HT-29 (cell line): Measurements from ENCODE around the gene MFRP. TPM values are rescaled to one million over a fixed set of nuclear protein-coding genes. Genes with fewer than 3 reads are reported as not detected.

Experiments used
- DNase-seq: peaks from one replicate; pipeline ENCODE4 v3.0.0-alpha.2; 2015; ENCODE audit warnings: low spot score
- total RNA-seq: library from RNA; depleted of rRNA; stranded (reverse); fragments of >200 nt; shearing (Covaris generic); gene quantifications from 2 replicates; pipeline ENCODE4 v1.2.3, GENCODE V29; 2014

The MFRP gene
- total RNA-seq, 1 experiment from 2014 or later = not detected

GRCh38 chr11:119338965-119339588, 7.4 kb downstream of the MFRP start:
- no peak for DNase-seq

DNA sequence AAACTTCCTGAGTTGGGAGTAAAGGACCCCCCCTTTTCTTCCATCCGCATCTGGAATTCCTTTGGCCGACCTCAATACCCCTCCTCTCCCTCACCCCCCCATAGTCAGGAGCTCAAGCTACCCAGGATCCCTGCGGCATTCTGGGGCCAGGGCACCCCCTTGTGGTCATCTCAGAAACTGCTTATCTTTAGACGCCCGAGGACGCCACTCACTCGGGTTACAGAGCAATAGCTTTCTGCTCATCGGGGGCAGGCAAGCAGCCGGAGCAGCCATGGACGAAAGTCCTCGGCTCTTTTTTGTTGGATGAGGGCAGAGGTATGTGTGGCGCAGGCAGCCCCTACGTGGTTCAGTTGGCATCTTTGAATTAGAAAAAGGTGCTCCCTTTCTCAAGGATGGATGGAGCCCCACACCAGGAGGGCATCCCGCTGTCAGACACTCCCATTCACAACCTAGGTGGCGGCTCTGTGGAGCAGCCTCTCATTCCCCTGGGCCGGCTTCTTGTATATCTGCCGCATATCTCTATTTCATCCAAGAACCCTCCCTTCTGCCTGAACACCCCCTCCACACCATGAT, 8.1 kb downstream of the MFRP start:
- peak; percentile 88 for DNase-seq

- DNase-seq = peak; percentile 39
Measured at GRCh38 chr11:119337581-119338317, 8.8 kb downstream of the MFRP start.

GRCh38 chr11:119336744-119337469, 9.6 kb downstream of the MFRP start:
- DNase-seq = no peak

DNA sequence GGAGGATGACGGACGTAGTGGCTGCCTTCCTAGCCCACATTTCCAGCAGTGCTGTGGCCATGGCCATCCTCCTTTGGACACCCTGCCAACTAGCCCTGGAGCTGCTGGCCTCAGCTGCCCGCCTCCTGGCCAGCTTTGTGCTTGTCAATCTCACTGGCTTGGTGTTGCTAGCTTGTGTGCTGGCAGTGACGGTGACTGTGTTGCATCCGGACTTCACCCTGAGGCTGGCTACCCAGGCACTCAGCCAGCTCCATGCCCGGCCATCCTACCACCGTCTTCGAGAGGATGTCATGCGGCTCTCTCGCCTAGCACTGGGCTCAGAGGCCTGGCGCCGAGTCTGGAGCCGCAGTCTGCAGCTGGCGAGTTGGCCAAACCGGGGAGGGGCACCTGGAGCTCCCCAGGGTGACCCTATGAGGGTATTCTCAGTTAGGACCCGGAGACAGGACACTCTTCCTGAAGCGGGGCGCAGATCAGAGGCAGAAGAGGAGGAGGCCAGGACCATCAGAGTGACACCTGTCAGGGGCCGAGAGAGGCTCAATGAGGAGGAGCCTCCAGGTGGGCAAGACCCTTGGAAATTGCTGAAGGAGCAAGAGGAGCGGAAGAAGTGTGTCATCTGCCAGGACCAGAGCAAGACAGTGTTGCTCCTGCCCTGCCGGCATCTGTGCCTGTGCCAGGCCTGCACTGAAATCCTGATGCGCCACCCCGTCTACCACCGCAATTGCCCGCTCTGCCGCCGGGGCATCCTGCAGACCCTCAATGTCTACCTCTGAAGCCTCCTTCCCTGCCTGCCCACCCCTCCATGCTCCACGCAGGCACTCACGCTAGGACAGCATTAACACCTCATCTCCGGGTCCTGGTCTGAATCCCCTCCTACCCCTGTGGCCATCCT, 10.6 kb downstream of the MFRP start:
- no peak for DNase-seq

GRCh38 chr11:119335091-119335654, 11.3 kb downstream of the MFRP start:
- no peak for DNase-seq

DNA sequence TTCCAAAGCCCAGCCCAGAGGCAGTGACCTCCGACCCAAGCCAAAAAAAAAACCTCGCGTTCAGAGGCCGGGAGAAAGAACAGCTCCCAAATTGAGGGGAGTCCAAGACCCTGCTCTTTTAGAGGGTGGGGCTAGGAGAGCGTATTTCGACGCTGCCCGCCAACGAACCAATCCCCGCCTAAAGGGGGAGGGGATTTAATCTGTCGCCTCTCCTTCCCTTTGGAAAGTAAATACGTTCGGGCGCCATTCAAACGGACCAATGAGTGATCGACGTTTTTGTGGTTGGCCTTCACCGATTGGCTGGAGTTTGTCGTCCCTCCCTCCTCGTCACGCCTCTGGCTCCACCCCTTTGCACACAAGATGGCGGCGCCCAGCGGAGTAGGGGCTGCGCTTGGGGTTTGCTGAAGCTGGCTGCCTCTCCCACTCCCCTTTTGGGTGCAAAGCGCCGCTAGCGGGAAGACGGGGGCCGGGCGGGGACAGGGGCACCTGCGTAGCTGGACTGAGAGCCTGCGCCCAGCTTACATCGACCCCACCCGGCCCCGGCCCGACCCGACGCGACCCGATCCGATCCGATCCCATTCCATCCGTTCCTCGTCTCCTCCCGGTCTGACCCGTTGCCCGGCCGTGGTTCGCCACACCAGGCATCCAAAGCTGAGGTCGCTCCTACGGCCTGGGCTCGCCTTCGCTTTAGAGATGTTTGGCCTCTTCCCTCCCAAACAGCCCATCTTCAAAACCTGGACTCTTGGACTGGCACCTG, 12.2 kb downstream of the MFRP start, which contains the start of gene RNF26:
TSS of gene RNF26 (plus strand) at position 354 of the 757 bp plus-strand sequence. CDS start 596 bp downstream, outside the sequence.
- peak; percentile 98 for DNase-seq

DNA sequence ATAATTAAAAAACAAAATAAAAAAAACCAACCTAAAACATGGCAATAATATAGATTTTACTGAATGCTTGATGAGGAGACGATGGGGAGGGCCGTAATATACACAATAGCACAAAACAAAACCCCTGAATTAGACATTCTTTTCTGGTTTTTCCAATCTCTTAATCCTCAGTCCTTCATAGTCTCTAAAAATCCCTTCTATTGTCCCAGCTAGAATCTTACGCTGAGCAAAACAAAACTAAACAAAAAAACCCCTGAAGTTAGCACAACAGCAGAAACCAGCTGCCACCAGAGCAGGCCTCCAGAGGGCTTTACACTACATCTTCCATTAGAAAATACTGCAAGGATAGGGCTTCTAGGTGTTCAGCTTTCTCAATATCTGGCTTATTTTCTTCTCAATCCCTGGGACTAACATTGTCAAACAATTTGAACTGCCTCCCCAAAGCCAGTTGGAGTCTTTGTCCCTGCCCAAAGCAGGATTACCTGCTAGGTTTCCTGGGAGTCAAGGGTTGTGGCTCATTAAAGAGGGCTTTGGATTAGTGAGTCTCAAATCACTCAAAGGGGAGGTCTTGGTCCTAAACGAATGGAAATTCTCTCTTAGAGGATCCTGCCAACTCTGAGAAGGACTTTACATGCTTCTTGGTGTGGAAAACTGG, 14.3 kb downstream of the MFRP start:
- DNase-seq = no peak

DNA sequence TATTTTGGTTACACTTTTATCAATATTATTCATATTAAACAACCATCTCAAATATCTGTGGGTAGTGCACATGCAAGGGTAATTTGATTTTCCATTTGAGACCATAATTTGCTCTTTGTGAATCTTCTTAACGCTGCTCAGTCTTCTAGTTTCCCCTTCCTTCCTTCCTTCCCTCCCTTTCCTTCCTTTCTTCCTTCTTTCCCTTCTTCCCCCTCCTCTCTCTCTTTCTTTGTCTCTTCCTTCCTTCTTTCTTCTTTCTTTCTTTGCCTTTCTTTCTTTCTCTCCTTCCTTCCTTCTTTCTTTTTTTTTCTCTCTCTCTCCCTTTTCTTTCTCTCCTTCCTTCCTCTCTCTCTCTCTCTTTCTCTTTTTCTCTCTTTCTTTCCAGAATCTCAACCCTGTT, 16.3 kb downstream of the MFRP start:
- DNase-seq = no peak

DNA sequence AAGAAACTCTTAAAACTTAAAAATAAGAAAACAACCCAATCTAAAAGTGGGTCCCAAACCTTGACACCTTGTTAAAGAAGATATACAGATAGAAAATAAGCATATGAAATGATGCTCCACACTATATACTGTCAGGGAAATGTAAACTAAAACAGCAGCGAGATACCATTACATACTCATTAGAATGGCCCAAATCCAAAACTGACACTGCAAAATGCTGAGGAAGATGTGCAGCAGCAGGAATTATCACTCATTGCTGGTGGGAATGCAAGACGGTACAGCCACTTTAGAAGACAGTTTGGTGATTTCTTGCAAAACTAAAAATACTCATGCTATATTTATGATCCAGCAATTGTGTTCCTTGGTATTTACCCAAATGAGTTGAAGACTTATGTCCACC, 17.2 kb downstream of the MFRP start:
- DNase-seq = no peak

DNA sequence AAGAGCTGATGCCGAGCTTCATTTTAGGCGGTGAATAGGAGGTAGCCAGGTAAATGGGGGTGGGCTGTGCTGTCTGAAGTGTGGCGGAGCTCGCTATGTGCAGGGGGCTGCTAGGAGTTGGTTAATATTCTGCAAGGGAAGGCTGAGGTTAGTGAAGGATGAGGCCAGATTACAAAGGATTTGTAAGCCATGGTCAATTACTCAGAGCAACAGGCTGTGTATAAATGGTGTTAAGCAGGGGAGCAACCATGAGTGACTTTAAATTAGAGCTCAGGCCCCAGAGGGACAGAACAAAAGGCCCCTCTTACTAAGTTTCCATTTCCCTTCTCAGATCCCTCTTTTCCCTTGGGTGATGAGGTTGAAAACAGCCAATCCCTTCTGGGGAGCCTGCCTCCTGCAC, 22.3 kb downstream of the MFRP start:
- no peak for DNase-seq

DNA sequence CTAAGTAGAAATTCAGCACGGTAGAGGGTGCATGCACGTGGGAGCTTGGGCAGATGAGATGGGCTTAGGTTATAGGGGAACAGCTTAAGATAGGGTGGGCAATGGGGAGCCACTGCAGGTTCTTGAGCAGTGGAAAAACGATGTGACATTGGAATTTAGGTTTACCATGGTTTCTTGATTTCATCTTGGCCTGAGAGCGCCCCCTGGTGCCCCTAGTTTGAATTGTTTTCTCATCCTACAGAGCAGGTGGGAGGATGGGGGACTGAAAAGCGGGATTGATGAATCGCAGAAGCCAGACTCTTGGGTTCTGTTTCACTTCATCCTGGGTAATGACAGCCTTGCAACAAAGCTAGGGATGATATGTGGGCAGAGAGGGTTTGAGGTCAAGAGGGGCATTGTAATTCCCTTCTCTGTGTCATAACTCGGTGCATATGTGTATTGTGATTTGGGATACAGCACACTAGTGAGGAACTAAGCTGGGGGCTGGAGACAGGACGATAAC, 22.9 kb downstream of the MFRP start:
- peak; percentile 90 for DNase-seq

DNA sequence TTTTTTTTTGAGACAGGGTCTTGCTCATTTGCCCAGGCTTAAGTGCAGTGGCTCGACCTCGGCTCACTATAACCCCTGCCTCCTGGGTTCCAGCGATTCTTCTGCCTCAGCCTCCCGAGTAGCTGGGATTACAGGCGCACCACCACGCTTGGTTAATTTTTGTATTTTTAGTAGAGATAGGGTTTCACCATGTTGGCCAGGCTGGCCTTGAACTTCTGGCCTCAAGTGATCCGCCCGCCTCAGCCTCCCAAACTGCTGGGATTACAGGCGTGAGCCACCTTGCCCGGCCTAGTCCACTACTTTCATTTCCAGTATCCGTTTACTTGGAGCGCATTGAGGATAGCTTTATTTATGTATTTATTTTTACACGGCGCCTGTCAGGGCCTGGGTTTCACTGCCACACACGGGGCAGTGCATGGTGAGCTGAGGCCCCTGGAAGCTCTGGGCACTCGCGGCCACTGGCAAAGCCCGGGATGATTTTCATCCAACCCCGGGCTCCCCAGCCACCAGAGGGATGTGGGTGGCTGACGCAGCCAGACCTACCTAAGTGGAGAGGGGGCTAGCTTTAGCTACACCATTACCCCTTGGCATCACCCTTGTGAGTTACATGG, 23.5 kb downstream of the MFRP start:
- no peak for DNase-seq

DNA sequence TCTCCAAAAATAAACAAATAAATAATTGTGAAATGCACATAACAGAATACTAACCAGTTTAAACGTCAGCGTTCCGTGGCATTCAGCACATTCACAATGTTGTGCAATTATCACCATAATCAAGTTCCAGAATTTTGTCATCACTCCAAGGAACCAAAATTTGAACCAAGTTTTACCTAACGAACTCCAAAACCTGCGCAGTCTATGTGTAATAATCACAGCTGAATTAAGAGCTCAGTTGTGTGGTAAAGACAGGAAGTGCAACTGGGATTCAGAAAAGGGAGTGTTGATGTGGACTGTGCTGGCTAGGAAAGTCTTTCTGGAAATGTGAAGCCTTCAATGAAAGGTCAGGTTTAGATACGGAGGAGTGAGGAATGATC, 24.2 kb downstream of the MFRP start:
- DNase-seq = no peak

DNA sequence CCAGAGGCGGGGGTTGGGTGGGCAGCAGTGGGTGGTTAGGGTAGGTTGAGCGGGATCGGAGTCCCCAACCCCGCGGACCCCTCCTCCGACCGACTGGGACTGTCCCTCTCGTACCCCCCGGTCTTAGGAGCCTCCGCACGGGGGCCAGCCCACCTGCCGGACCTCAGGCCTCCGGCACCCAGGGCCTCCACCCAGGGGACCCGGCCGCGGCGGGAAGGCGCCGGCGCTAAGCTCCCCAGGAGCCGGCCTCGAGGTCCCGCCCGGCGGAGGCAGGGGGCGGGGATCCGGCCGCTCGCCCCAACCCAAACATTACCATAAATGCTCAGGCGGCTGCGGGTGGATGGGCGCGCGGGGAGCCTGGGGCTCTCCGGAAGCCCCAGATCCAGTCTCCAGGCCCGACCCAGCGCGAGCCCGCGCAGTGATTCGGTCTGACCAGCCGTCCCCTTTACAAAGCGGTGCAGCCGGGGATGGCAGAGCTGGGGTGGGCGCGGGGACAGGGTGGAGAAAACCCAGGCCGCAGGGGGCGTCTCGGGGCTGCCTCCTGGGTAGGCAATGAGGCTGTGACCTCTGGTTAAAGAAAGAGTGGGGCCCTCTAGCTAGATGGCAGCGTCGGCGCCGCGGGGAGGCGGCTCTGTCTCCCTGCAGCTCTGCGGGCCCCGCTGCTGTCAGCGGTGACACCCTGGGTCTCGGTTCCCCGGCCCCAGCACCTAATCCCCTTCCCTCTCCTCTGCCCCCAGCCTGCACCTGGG, 25.6 kb downstream of the MFRP start:
- DNase-seq = peak; percentile 72

GRCh38 chr11:119320240-119320775, 26.2 kb downstream of the MFRP start:
- no peak for DNase-seq

DNA sequence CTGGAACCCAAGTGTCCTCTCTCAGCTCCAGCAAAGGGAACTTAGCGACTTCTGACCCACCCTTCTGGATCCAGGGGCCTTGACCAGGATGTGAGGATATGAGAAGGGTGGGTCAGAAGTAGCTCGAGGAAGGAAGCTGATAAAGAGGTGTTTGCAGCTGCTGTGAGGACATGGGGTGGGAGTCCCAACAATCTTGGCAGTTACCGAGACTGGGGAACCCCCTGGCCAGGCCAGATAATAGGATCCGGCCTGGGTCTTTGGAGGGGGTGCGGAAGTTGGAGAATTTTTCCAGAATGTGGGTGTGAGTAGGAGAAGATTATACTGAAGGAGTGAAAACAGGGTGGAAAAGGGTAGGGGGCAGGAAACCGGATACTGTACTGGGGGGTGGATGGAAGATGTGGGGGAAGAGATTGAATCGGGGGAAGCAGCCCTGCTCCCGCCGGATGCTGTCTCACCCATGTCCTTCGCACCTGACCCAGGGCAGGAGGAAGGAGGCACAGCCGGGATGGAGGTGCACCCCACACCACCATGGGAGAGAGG, 26.7 kb downstream of the MFRP start:
- DNase-seq = peak; percentile 62
